ENCODE data around the gene DHPS. TPM values are rescaled to one million over a fixed set of nuclear protein-coding genes. Genes with fewer than 3 reads are reported as not detected.

The DHPS gene
- total and polyA plus RNA-seq, 2 of the 4 experiments (the other 2 are of a cell fraction): 82.8 to 85.0 TPM

GRCh38 chr19:12711187-12711586, 29.5 kb upstream of the DHPS start:
- Histone ChIP-seq H3K4ac (ENCODE audit: low read depth, low read length) (no peak overlapping the region), H4K20me1 (ENCODE audit: insufficient read depth, low read length) (peaks cover 11% of the 10 kb centered on the region), H2BK15ac (ENCODE audit: low read depth, low read length) (no peak overlapping the region), H2BK120ac (ENCODE audit: low read depth, low read length) (no peak overlapping the region), H3K79me1 (ENCODE audit: low read depth in 1 of 2, low read length in 2 of 2) (peaks cover 18 to 44% of the 10 kb centered on the region in 2 experiments), H2BK20ac (ENCODE audit: low read depth, low read length) (no peak overlapping the region), H2AK9ac (replicated peaks; ENCODE audit: low read depth, low read length, poor library complexity) (peak overlapping the region; percentile 55), H3K23ac (ENCODE audit: low read depth, low read length) (no peak overlapping the region), H3K9me3 (ENCODE audit: control insufficient read depth, insufficient read depth, low read length) (no peaks in the 10 kb centered on the region), H3K18ac (ENCODE audit: low read depth, low read length) (no peak overlapping the region), H2BK5ac (ENCODE audit: low read depth, low read length, poor library complexity, severe bottlenecking) (no peak overlapping the region), H3K27me3 (ENCODE audit: control insufficient read depth, insufficient read depth, low read length) (no peaks in the 10 kb centered on the region), H4K8ac (ENCODE audit: low read depth in 2 of 2, low read length in 2 of 2) (no peak overlapping the region), H3K56ac (ENCODE audit: extremely low read depth, insufficient read depth, low read length) (no peak overlapping the region), H2AK5ac (ENCODE audit: low read depth, low read length) (no peak overlapping the region), H3K4me2 (ENCODE audit: low read depth, low read length) (no peak overlapping the region), H3K36me3 (ENCODE audit: control insufficient read depth, insufficient read depth, low read length) (peaks cover 67% of the 10 kb centered on the region), H3K14ac (replicated peaks; ENCODE audit: low read depth, low read length) (no peak overlapping the region), H4K91ac (ENCODE audit: insufficient read depth, low read depth, low read length) (no peak overlapping the region), H3K9ac (ENCODE audit: low read depth, low read length) (no peak overlapping the region), H4K5ac (ENCODE audit: low read depth, low read length) (no peak overlapping the region), H3K4me3 (ENCODE audit: insufficient read depth, low read depth, low read length) (no peak overlapping the region), H3K27ac (ENCODE audit: insufficient read depth, low read length) (no peak overlapping the region), H3K4me1 (ENCODE audit: control insufficient read depth, insufficient read depth, low read length) (no peaks in the 10 kb centered on the region), H3K9me1 (ENCODE audit: insufficient read depth, low read length) (no peaks in the 10 kb centered on the region), H2AFZ (replicated peaks; ENCODE audit: low read length, poor library complexity) (peak overlapping the region; percentile 23)
- no peak for TF ChIP-seq FOS (IDR thresholded peaks at IDR 0.05; ENCODE audit: low read depth, low read length)
- no peak for TF ChIP-seq RFX5 (IDR thresholded peaks at IDR 0.05; ENCODE audit: low read depth, low read length)
- no peak for DNase-seq
- POLR2A ChIA-PET (ENCODE audit: unreplicated experiment): no interaction called here
- CTCF ChIA-PET: interaction anchor here (0.6 kb wide), 1 partner anchor 351 kb away, joined by 3 read pairs; no protein-coding TSS in a partner anchor
- in situ Hi-C loops (cut with MboI; ENCODE audit: low sequenced_read_pairs): no loop called here
- no peak for ATAC-seq (ENCODE audit: low read depth)
- no TSS peak for BruUV-seq (replicated peaks)
- intact Hi-C loops (cut with micrococcal nuclease): no loop called here
- dilution Hi-C loops (cut with HindIII; ENCODE audit: low sequenced_read_pairs, unreplicated experiment): no loop called here
- WGBS, 2 experiments (ENCODE audit: extremely low coverage in 2 of 2, insufficient read length in 1 of 2): 98% methylated on average over 7 of the region's 17 CpGs; no CpG with 5 or more reads in 1 of the 2 experiments
